Loucy (cell line): ENCODE measurements around the gene FBRSL1.

Experiments
- H2AFZ ChIP-seq: fragments of 200-600 bp; sonication (generic); 2 replicates; pipeline ENCODE4 v1.6.0; 2016; ENCODE audit warnings: antibody characterized with exemption, mild to moderate bottlenecking, low read length, moderate library complexity
- H3F3A ChIP-seq: fragments of 200-600 bp; 2 replicates; pipeline ENCODE4 v1.6.0; 2016; ENCODE audit warnings: antibody characterized with exemption, low read depth, mild to moderate bottlenecking
- H3K27me3 ChIP-seq: fragments of 200-600 bp; sonication (generic); 2 replicates; pipeline ENCODE4 v1.6.1; 2014; ENCODE audit warnings: low read length, mild to moderate bottlenecking; ENCODE audit not compliant: insufficient read depth, poor library complexity, severe bottlenecking
- H3K36me3 ChIP-seq: fragments of 200-600 bp; sonication (generic); 2 replicates; pipeline ENCODE4 v1.6.1; 2016; ENCODE audit warnings: low read length; ENCODE audit not compliant: insufficient read depth
- H3K4me1 ChIP-seq: fragments of 200-600 bp; sonication (generic); 2 replicates; pipeline ENCODE4 v1.5.1; 2014; ENCODE audit warnings: low read length, mild to moderate bottlenecking; ENCODE audit not compliant: insufficient read depth, poor library complexity, severe bottlenecking
- H3K4me2 ChIP-seq: fragments of 200-600 bp; sonication (generic); 2 replicates; pipeline ENCODE4 v1.6.0; 2014; ENCODE audit warnings: antibody characterized with exemption, low read length, low read depth, mild to moderate bottlenecking; ENCODE audit not compliant: poor library complexity, severe bottlenecking
- H3K4me3 ChIP-seq: fragments of 200-600 bp; sonication (generic); 2 replicates; pipeline ENCODE4 v1.5.1; 2014; ENCODE audit warnings: low read length, mild to moderate bottlenecking, mixed read lengths; ENCODE audit not compliant: poor library complexity, severe bottlenecking
- H3K79me2 ChIP-seq: fragments of 200-600 bp; sonication (generic); 2 replicates; pipeline ENCODE4 v1.6.1; 2014; ENCODE audit warnings: low read length; ENCODE audit not compliant: insufficient read depth
- H3K9ac ChIP-seq: fragments of 200-600 bp; sonication (generic); 2 replicates; pipeline ENCODE4 v1.6.0; 2014; ENCODE audit warnings: mild to moderate bottlenecking, low read depth, low read length, moderate library complexity; ENCODE audit not compliant: poor library complexity, severe bottlenecking
- H3K9me2 ChIP-seq: fragments of 200-600 bp; sonication (generic); replicated peaks from 2 replicates; pipeline ENCODE4 v1.6.1; 2016; ENCODE audit warnings: low read depth, low read length, mixed read lengths
- H3K9me3 ChIP-seq: fragments of 200-600 bp; sonication (generic); 2 replicates; pipeline ENCODE4 v1.6.1; 2014; ENCODE audit warnings: mild to moderate bottlenecking, antibody characterized with exemption, low read length, low read depth; ENCODE audit not compliant: insufficient read depth
- H4K20me1 ChIP-seq: fragments of 200-600 bp; sonication (generic); 2 replicates; pipeline ENCODE4 v1.6.0; 2014; ENCODE audit warnings: antibody characterized with exemption, low read length, mild to moderate bottlenecking; ENCODE audit not compliant: insufficient read depth, poor library complexity, severe bottlenecking
- CTCF ChIP-seq: fragments of 200-600 bp; sonication (generic); conservative IDR thresholded peaks from 2 replicates; pipeline ENCODE4 v1.5.1; 2014; ENCODE audit warnings: mild to moderate bottlenecking, antibody characterized with exemption, low read length
- EZH2phosphoT487 ChIP-seq: fragments of 200-600 bp; IDR thresholded peaks from 2 replicates; pipeline ENCODE4 v1.6.1; 2018; ENCODE audit warnings: antibody characterized with exemption, mild to moderate bottlenecking, moderate library complexity, borderline replicate concordance

FBRSL1 gene

GRCh38 chr12:132465269-132466190, 24.4 kb upstream of the FBRSL1 start:
- Histone ChIP-seq H3K4me2 (peak overlapping the region; percentile 66), H4K20me1 (no peaks in the 10 kb centered on the region), H3K9me2 (no peaks in the 10 kb centered on the region), H3K36me3 (no peaks in the 10 kb centered on the region), H3K9ac (peak overlapping the region; percentile 36), H3K79me2 (no peaks in the 10 kb centered on the region), H3K9me3 (no peaks in the 10 kb centered on the region), H3K4me3 (peak overlapping the region; percentile 17), H3K27me3 (no peaks in the 10 kb centered on the region), H3F3A (peaks cover 3% of the 10 kb centered on the region; the same call in 1 of the 2 replicates), H3K4me1 (peaks cover 52% of the 10 kb centered on the region), H2AFZ (no peak overlapping the region)
- TF ChIP-seq EZH2phosphoT487 (no peak), CTCF (no peak)

DNA sequence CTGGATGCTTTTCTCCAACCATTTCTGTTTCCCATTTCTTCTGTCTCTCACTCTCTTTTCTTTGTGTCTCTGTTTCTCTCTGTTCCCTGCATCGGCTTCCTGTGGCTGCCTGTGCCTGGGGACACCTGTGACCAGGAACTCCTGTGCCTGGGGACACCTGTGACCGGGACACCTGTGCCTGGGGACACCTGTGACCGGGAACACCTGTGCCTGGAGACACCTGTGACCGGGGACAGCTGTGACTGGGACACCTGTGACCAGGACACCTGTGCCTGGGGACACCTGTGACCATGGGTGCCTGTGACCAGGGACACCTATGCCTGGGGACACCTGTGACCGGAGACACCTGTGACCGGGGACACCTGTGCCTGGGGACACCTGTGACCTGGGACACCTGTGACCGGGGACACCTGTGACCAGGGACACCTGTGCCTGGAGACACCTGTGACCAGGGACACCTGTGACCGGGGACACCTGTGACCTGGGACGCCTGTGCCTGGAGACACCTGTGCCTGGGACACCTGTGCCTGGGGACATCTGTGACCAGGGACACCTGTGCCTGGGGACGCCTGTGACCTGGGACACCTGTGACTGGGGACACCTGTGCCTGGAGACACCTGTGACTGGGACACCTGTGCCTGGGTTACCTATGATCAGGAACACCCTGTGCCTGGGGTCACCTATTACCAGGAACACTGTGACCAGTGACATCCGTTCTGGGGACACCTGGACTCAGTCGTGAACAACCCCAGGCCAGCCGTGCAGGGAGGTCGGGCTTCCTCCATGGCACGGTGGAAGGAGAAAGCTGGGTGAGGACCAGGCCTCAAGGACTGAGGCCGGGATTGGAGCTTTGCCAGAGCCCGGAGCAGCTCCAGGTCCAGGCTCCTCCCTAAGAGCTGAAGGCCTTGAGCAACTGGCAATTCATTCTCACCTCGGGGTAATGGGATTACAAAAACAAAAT, 23.4 kb upstream of the FBRSL1 start:
- Histone ChIP-seq H3K4me3 (no peak overlapping the region), H3K27me3 (no peaks in the 10 kb centered on the region), H3K4me1 (peaks cover 52% of the 10 kb centered on the region), H3K9me3 (no peaks in the 10 kb centered on the region), H4K20me1 (no peaks in the 10 kb centered on the region), H3K9ac (peak overlapping the region; percentile 36), H3K9me2 (no peaks in the 10 kb centered on the region), H3K4me2 (peak overlapping the region; percentile 66), H3F3A (peaks cover 3% of the 10 kb centered on the region; the same call in 1 of the 2 replicates), H2AFZ (no peak overlapping the region), H3K36me3 (no peaks in the 10 kb centered on the region), H3K79me2 (no peaks in the 10 kb centered on the region)
- TF ChIP-seq EZH2phosphoT487, result no peak
- no peak for TF ChIP-seq CTCF

DNA sequence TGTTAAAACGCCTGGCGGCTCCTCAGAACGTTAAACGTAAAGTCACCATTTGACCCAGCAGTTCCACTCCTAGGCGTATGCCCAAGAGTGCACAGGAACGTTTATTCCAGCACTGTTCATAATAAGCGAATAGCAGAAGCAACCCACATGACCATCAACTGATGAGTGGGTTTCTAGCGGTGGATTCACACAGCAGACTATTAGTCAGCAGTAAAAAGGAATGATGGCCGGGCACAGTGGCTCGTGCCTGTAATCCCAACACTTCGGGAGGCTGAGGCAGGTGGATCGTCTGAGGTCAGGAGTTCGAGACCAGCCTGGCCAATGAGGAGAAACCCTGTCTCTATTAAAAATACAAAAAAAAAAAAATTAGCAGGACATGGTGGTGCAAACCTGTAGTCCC, 22.4 kb upstream of the FBRSL1 start:
- no peak overlapping the region for H2AFZ ChIP-seq
- no peaks in the 10 kb centered on the region for H3K27me3 ChIP-seq
- TF ChIP-seq EZH2phosphoT487, result no peak
- no peak for TF ChIP-seq CTCF
- no peaks in the 10 kb centered on the region for H3K79me2 ChIP-seq
- H4K20me1 ChIP-seq, result no peaks in the 10 kb centered on the region
- no peak overlapping the region for H3K4me3 ChIP-seq
- H3F3A ChIP-seq, result peaks cover 3% of the 10 kb centered on the region; the same call in 1 of the 2 replicates
- no peak overlapping the region for H3K4me2 ChIP-seq
- no peaks in the 10 kb centered on the region for H3K9me3 ChIP-seq
- H3K4me1 ChIP-seq, result peaks cover 52% of the 10 kb centered on the region
- H3K9me2 ChIP-seq, result no peaks in the 10 kb centered on the region
- no peak overlapping the region for H3K9ac ChIP-seq
- no peaks in the 10 kb centered on the region for H3K36me3 ChIP-seq
